ENCODE results near the gene CHRM1. TPM values are rescaled to one million over a fixed set of nuclear protein-coding genes. Genes with fewer than 3 reads are reported as not detected.

Gene CHRM1
- polyA plus RNA-seq, 4 donors, result 0.65 to 1.1 TPM; not detected in 2

DNA sequence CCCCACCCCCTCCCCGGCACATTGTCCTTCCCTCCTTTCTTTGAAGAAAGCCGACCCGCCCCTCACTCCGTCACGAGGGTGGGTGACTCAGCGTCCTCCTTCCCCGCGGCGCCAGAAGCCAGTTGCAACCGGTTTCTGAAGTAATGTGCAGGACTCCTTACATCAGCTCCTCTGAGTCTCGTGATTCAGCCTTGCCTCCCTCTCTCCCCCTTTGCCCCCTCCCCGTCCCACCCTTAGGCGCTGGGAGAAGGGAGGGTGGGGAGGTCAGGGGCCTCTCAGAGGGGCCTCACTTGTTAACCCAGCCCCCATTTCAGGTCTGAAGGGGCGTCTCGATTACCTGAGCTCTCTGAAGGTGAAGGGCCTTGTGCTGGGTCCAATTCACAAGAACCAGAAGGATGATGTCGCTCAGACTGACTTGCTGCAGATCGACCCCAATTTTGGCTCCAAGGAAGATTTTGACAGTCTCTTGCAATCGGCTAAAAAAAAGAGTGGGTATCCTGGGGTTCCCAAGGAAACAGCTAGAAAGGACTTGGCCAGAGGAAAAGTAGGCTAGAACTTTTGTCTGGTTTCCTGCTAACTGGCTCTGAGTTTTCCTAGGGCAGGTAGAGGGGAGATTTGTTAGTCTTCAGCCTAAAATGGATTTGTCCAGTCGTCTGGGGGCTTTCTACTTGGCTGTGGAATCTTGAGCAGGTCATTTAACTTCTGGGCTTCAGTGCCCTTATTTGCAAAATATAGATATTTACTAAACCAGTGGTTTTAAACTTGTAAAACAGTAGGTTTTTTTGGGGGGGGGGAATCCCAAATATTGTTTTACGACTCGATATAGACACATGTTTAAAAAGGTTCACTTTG is 39.4 kb downstream of the CHRM1 start:
- Histone ChIP-seq H3K9me3 (ENCODE audit: control insufficient read depth in 2 of 2, insufficient read depth in 1 of 2, low read depth in 1 of 2, low read length in 1 of 2) (no peaks in the 10 kb centered on the region), H3K4me3 (ENCODE audit: low read depth in 1 of 3, low read length in 3 of 3) (peak overlapping the region; percentile 65 to 99 (median 81)), H3K4me1 (ENCODE audit: control insufficient read depth in 3 of 3, insufficient read depth in 2 of 3, low read depth in 1 of 3, low read length in 2 of 3) (peaks cover 0 to 48% (median 14%) of the 10 kb centered on the region in 3 donors), H3K36me3 (ENCODE audit: control insufficient read depth in 3 of 3, insufficient read depth in 2 of 3, low read depth in 1 of 3, low read length in 3 of 3) (peaks cover 24 to 58% (median 27%) of the 10 kb centered on the region in 3 donors), H3K27ac (ENCODE audit: low read depth in 1 of 3, low read length in 2 of 3) (peak overlapping the region; percentile 39 to 99 (median 96)), H3K27me3 (ENCODE audit: control insufficient read depth in 3 of 3, insufficient read depth in 3 of 3, low read length in 3 of 3) (no peaks in the 10 kb centered on the region)
- DNase-seq, result peak; percentile 93 to 98
- FAIRE-seq, result no peak
- 1 to 3% (median 2%) methylated on average over 15 to 21 of the region's 21 CpGs for WGBS, 3 donors

GRCh38 chr11:62880803-62881578 is 40.2 kb downstream of the CHRM1 start, which contains the start of gene SLC3A2:
TSS of gene SLC3A2 (plus strand) at chr11:62880896. CDS start at chr11:62881024, 128 bp downstream.
- peak within 1 kb of the TSS; percentile 65 to 99 (median 81) for H3K4me3 ChIP-seq (ENCODE audit: low read depth in 1 of 3, low read length in 3 of 3)
- H3K4me1 ChIP-seq (ENCODE audit: control insufficient read depth in 3 of 3, insufficient read depth in 2 of 3, low read depth in 1 of 3, low read length in 2 of 3), result peaks cover 0 to 48% (median 14%) of the 10 kb centered on the region in 3 donors
- peaks cover 18 to 50% (median 23%) of the 10 kb centered on the region in 3 donors for H3K36me3 ChIP-seq (ENCODE audit: control insufficient read depth in 3 of 3, insufficient read depth in 2 of 3, low read depth in 1 of 3, low read length in 3 of 3)
- FAIRE-seq (no peak), DNase-seq (peak; percentile 94 to 96)
- peak within 1 kb of the TSS; percentile 85 to 99 (median 96) for H3K27ac ChIP-seq (ENCODE audit: low read depth in 1 of 3, low read length in 2 of 3)
- WGBS, 3 donors, result 0 to 1% (median 0%) methylated on average over 62 to 69 of the region's 69 CpGs
- H3K27me3 ChIP-seq (ENCODE audit: control insufficient read depth in 3 of 3, insufficient read depth in 3 of 3, low read length in 3 of 3), result no peaks in the 10 kb centered on the region
- no peaks in the 10 kb centered on the region for H3K9me3 ChIP-seq (ENCODE audit: control insufficient read depth in 2 of 2, insufficient read depth in 1 of 2, low read depth in 1 of 2, low read length in 1 of 2)

- 2 to 6% (median 4%) methylated on average over 13 to 16 of the region's 16 CpGs for WGBS, 3 donors
- DNase-seq (no peak), FAIRE-seq (no peak)
- H3K4me1 ChIP-seq (ENCODE audit: control insufficient read depth in 3 of 3, insufficient read depth in 2 of 3, low read depth in 1 of 3, low read length in 2 of 3), result peaks cover 0 to 41% (median 14%) of the 10 kb centered on the region in 3 donors
- no peaks in the 10 kb centered on the region for H3K9me3 ChIP-seq (ENCODE audit: control insufficient read depth in 2 of 2, insufficient read depth in 1 of 2, low read depth in 1 of 2, low read length in 1 of 2)
- H3K4me3 ChIP-seq (ENCODE audit: low read depth in 1 of 3, low read length in 3 of 3), result peak overlapping the region; percentile 65 to 99 (median 81)
- no peaks in the 10 kb centered on the region for H3K27me3 ChIP-seq (ENCODE audit: control insufficient read depth in 3 of 3, insufficient read depth in 3 of 3, low read length in 3 of 3)
- H3K27ac ChIP-seq (ENCODE audit: low read depth in 1 of 3, low read length in 2 of 3), result peak overlapping the region; percentile 38 to 99 (median 96)
- peaks cover 15 to 45% (median 17%) of the 10 kb centered on the region in 3 donors for H3K36me3 ChIP-seq (ENCODE audit: control insufficient read depth in 3 of 3, insufficient read depth in 2 of 3, low read depth in 1 of 3, low read length in 3 of 3)
Observed at GRCh38 chr11:62880231-62880802, 40.8 kb downstream of the CHRM1 start.

DNA sequence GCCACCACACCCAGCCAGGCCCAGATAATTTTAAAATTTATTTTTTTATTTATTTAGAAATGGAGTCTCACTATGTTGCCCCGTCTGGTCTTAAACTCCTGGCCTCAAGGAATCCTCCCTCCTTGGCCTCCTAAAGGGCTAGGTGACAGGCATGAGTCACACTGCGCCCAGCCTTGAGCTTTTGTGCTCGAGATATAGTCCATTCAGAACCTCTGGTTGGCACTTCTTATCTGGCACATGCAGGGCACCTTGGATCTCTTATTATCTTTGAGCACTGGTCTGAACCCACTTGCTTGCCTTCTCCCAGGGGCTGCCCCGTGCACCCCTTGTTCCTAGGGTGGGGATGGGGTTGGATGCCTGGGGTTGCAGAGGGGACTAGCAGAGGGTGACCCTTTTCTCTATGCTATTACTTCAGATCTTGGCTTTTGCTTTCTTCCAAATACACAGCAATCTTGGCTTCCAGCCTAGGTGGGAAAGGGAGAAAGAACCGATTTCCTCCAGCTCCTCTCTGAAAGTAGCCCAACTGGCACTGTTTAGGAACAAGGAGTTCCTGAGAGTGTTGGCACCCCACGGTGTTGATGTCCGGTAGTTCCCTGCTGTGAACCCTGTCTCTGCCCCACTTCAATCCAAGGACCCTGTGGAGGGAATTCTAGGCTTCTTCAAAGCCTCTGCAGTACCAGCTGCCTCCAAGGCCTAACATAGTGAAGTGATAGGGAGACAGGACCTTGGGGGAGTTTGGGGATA is 41.8 kb downstream of the CHRM1 start:
- DNase-seq, result peak in 1 of 2 donors; percentile 1
- no peaks in the 10 kb centered on the region for H3K27me3 ChIP-seq (ENCODE audit: control insufficient read depth in 3 of 3, insufficient read depth in 3 of 3, low read length in 3 of 3)
- H3K4me3 ChIP-seq (ENCODE audit: low read depth in 1 of 3, low read length in 3 of 3), result no peak overlapping the region
- H3K36me3 ChIP-seq (ENCODE audit: control insufficient read depth in 3 of 3, insufficient read depth in 2 of 3, low read depth in 1 of 3, low read length in 3 of 3), result peaks cover 8 to 38% (median 12%) of the 10 kb centered on the region in 3 donors
- H3K9me3 ChIP-seq (ENCODE audit: control insufficient read depth in 2 of 2, insufficient read depth in 1 of 2, low read depth in 1 of 2, low read length in 1 of 2), result no peaks in the 10 kb centered on the region
- WGBS, 3 donors, result 74 to 78% (median 74%) methylated on average over 7 of the region's 7 CpGs
- FAIRE-seq, result no peak
- H3K27ac ChIP-seq (ENCODE audit: low read depth in 1 of 3, low read length in 2 of 3), result peak overlapping the region; percentile 26 to 99 (median 96)
- peaks cover 0 to 34% (median 14%) of the 10 kb centered on the region in 3 donors for H3K4me1 ChIP-seq (ENCODE audit: control insufficient read depth in 3 of 3, insufficient read depth in 2 of 3, low read depth in 1 of 3, low read length in 2 of 3)

GRCh38 chr11:62876712-62877111 is 44.5 kb downstream of the CHRM1 start:
- Histone ChIP-seq H3K9me3 (ENCODE audit: control insufficient read depth in 2 of 2, insufficient read depth in 1 of 2, low read depth in 1 of 2, low read length in 1 of 2) (no peaks in the 10 kb centered on the region), H3K27ac (ENCODE audit: low read depth in 1 of 3, low read length in 2 of 3) (no peak overlapping the region), H3K4me1 (ENCODE audit: control insufficient read depth in 3 of 3, insufficient read depth in 2 of 3, low read depth in 1 of 3, low read length in 2 of 3) (peaks cover 0 to 16% (median 6%) of the 10 kb centered on the region in 3 donors), H3K4me3 (ENCODE audit: low read depth in 1 of 3, low read length in 3 of 3) (no peak overlapping the region), H3K36me3 (ENCODE audit: control insufficient read depth in 3 of 3, insufficient read depth in 2 of 3, low read depth in 1 of 3, low read length in 3 of 3) (peaks cover 0 to 28% (median 0%) of the 10 kb centered on the region in 3 donors), H3K27me3 (ENCODE audit: control insufficient read depth in 3 of 3, insufficient read depth in 3 of 3, low read length in 3 of 3) (no peaks in the 10 kb centered on the region)
- FAIRE-seq (no peak), DNase-seq (no peak)
- WGBS, 3 donors, result 83 to 91% (median 85%) methylated on average over 6 of the region's 6 CpGs

DNA sequence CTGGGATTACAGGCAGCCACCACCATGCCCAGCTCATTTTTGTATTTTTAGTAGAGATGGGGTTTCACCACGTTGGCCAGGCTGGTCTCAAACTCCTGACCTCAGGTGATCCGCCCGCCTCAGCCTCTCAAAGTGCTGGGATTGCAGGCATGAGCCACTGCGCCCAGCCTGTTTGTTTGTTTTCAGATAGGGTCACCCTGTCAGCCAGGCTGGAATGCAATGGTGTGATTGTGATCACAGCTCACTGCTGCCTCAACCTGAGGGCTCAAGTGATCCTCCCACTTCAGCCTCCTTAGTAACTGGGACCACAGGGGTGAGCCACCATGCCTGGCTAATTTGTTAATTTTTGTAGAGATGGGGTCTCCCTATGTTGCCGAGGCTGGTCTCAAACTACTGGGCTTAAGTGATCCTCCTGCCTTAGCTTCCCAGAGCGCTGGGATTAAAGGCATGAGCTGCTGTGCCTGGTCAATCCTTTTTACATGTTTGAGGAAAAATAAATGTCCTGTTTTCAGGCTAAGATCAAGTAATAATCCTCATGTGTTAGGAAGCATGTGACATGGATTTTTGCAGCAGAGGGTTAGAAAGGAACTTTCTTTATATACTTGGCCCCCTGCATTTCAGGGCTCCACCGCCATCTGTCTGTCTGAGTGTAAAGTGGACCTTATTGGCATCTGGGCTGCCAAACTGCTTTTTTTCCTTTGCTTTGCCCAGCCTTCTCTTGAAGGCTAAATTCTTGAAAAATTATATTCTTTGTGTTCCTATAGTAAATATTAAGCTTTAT is 45.3 kb downstream of the CHRM1 start:
- Histone ChIP-seq H3K36me3 (ENCODE audit: control insufficient read depth in 3 of 3, insufficient read depth in 2 of 3, low read depth in 1 of 3, low read length in 3 of 3) (peaks cover 0 to 29% (median 0%) of the 10 kb centered on the region in 3 donors), H3K27me3 (ENCODE audit: control insufficient read depth in 3 of 3, insufficient read depth in 3 of 3, low read length in 3 of 3) (no peaks in the 10 kb centered on the region), H3K4me3 (ENCODE audit: low read depth in 1 of 3, low read length in 3 of 3) (no peak overlapping the region), H3K27ac (ENCODE audit: low read depth in 1 of 3, low read length in 2 of 3) (no peak overlapping the region), H3K9me3 (ENCODE audit: control insufficient read depth in 2 of 2, insufficient read depth in 1 of 2, low read depth in 1 of 2, low read length in 1 of 2) (no peaks in the 10 kb centered on the region), H3K4me1 (ENCODE audit: control insufficient read depth in 3 of 3, insufficient read depth in 2 of 3, low read depth in 1 of 3, low read length in 2 of 3) (peaks cover 0 to 16% (median 6%) of the 10 kb centered on the region in 3 donors)
- 84 to 88% (median 85%) methylated on average over 5 to 7 of the region's 7 CpGs for WGBS, 3 donors
- no peak for FAIRE-seq
- DNase-seq, result no peak

- no peak overlapping the region for H3K4me3 ChIP-seq (ENCODE audit: low read depth in 1 of 3, low read length in 3 of 3)
- FAIRE-seq, result no peak
- H3K9me3 ChIP-seq (ENCODE audit: control insufficient read depth in 2 of 2, insufficient read depth in 1 of 2, low read depth in 1 of 2, low read length in 1 of 2), result no peaks in the 10 kb centered on the region
- DNase-seq, result no peak
- no peak overlapping the region for H3K27ac ChIP-seq (ENCODE audit: low read depth in 1 of 3, low read length in 2 of 3)
- peaks cover 0 to 9% (median 2%) of the 10 kb centered on the region in 3 donors for H3K4me1 ChIP-seq (ENCODE audit: control insufficient read depth in 3 of 3, insufficient read depth in 2 of 3, low read depth in 1 of 3, low read length in 2 of 3)
- WGBS, 3 donors, result 95 to 98% (median 97%) methylated on average over 7 of the region's 7 CpGs
- H3K36me3 ChIP-seq (ENCODE audit: control insufficient read depth in 3 of 3, insufficient read depth in 2 of 3, low read depth in 1 of 3, low read length in 3 of 3), result peaks cover 0 to 29% (median 0%) of the 10 kb centered on the region in 3 donors
- no peaks in the 10 kb centered on the region for H3K27me3 ChIP-seq (ENCODE audit: control insufficient read depth in 3 of 3, insufficient read depth in 3 of 3, low read length in 3 of 3)
Observed at GRCh38 chr11:62874851-62875250, 46.3 kb downstream of the CHRM1 start.

Data from small intestine (tissue), 7 donors.